GM12801 (cell line): ENCODE results near the gene SLC22A23.

Experiments
- TF ChIP-seq, protein P1 (sequence below): IDR thresholded peaks from one replicate; pipeline ENCODE4 v1.5.1; 2011; ENCODE audit warnings: control low read depth; ENCODE audit not compliant: insufficient read length; ENCODE audit errors: extremely low read depth

SLC22A23 gene

DNA sequence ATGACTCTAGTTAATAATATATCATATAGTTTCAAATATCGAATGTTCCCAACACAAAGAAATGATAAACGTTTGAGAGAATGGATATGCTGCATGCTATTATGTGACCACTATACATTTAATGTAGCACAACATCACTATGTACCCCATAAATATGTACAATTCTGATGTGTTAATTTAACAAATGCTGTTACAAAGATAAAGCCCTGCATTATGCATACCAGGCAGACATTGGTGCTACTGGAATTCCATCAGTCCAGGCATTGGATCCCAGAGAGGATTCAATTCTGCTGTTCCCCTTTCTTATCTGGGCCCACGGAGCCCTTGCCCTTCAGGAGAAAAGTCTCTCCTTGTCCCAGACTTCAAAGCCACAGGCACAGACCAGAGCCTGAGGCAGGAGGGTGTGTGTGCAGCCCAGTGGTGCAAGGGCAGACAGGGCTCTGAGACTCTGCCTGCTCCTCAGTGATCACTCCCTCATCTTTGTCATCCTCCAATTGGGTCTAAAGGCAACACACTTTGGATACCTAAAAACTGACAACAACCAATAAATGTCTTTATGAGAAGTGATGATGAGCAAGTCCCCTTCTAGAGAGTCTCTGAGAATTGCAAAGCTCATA, 152.9 kb downstream of the SLC22A23 start:
- TF ChIP-seq, protein P1, sequence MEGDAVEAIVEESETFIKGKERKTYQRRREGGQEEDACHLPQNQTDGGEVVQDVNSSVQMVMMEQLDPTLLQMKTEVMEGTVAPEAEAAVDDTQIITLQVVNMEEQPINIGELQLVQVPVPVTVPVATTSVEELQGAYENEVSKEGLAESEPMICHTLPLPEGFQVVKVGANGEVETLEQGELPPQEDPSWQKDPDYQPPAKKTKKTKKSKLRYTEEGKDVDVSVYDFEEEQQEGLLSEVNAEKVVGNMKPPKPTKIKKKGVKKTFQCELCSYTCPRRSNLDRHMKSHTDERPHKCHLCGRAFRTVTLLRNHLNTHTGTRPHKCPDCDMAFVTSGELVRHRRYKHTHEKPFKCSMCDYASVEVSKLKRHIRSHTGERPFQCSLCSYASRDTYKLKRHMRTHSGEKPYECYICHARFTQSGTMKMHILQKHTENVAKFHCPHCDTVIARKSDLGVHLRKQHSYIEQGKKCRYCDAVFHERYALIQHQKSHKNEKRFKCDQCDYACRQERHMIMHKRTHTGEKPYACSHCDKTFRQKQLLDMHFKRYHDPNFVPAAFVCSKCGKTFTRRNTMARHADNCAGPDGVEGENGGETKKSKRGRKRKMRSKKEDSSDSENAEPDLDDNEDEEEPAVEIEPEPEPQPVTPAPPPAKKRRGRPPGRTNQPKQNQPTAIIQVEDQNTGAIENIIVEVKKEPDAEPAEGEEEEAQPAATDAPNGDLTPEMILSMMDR = no peak

DNA sequence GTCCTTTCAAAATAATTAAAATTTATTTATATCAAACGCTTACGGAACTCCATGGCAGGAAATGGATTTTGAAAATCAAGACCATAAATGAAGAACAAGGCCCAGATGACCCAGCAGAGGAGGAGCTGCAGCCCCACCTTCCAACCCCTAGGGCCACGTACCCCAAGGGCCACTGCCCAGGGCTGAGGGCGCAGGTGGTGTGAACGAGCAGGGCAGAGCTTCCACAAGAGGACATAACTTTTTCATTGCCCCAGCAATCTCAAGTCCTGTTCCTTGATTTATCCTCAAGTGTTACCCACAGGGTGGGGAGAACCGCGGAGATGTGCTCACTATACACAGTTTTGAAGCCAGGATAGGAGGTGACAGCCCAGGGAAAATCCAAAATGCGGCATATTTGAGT, 155.3 kb downstream of the SLC22A23 start:
- TF ChIP-seq, protein P1 = no peak

DNA sequence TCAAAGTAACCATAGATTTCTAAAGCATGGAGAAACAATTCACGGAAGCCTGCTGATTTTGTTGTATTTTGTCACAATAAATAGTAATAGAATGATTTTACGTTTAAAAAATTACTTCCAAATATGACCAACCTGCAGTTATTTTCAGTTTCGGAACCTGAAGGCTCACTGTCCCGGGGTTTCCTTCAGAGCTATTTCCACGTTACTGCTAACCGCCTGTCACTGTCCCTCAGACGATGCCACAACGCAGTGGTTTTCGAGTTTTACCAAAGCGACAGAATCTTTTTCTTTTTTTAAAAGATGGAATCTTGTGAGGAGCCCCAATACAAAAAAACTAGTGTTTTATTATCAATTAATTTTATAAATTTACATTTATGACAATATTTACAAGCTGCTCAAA, 157.6 kb downstream of the SLC22A23 start:
- TF ChIP-seq, protein P1 = no peak

DNA sequence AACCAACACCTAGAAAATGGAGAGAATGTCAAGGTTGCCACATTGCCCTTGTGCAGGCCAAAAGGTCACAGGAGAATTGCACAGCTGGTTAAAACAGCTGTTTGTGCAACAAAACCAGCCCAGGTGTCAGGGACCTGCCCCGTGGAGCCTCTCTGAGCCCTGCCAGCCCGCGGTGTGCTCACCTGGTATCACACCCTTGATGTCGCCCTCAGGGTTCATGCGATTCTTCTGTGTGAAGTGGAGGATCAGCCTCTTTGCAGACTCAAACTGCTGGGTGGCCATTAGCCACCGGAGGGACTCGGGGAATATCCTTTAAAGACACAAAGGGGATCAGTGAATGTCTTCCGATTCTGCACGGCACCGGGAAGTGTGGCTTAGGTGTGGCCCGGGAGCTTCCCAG, 158.9 kb downstream of the SLC22A23 start:
- TF ChIP-seq, protein P1 = no peak

DNA sequence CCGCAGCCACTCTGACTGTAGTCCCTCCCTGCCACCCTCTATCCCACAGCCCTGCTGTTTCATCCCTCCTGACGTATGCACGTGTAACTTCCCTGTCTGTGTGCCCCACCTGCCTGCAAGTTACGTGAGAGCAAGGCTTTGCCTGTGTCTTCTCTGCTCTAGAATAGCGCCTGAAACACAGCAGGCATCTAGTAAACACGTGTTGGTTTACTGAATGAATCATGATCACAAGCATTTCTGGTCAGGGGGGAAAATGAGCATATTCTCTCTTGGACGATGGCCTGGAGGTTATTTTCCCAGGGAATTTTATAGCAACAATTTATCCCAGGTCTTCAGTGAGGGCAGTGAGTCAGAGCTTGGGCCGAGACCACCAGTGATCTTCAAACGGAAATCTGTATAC, 159.8 kb downstream of the SLC22A23 start:
- TF ChIP-seq, protein P1 = no peak

DNA sequence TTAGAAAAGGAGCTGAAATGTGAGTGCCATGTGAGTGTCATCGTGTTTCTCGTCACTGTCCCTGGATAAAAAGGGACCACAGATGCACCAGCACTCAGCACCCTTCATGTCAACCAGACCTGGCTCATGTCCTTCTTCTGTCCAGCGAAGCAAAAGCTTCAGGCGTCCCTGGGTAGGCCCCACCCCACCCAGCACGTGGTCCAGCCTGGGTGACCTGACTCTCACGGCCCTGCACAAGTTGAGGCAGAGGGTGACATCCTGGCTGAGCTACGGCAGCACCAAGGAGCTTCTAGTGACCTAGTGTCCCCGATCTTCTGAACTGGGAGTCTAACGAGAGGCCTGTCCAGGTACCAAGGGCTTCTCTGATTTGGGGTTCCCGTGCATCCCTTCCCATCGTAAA, 160.3 kb downstream of the SLC22A23 start:
- TF ChIP-seq, protein P1 = no peak

DNA sequence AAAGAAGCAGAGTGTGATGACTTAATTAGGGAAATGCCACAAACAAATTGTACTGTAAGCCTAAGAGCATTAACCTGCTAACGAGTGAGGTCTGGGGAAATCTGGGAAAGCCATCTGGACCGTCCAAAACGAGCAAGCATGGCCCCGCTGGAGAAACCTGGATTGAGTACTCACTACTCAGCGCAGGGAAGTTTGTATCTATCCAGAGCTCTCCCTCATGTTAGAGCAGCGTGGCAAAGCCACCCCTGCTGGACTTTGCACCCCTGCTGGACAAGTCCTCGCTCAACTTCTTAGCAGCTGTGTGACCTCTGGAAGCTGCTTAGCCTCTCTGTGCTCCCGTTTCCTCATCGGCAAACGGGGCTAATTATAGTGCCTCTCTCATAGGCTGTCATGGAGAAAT, 160.8 kb downstream of the SLC22A23 start:
- TF ChIP-seq, protein P1 = no peak
